HG02798 (cell line): ENCODE results near the gene HS2ST1.
"Not testable (repeated sequence)": the region's sequence is repeated elsewhere in the genome, so short reads cannot be mapped to it uniquely, and the experiment has no call there.

Experiments used
- ATAC-seq: cut with Tn5 transposase; IDR thresholded peaks from one replicate; pipeline ENCODE4 v1.9.1; 2021; ENCODE audit warnings: mild to moderate bottlenecking; ENCODE audit not compliant: unreplicated experiment, poor library complexity

HS2ST1 gene

GRCh38 chr1:87052961-87053360 lies 138.5 kb downstream of the HS2ST1 start:
- no peak for ATAC-seq

GRCh38 chr1:87053446-87053845 lies 139.0 kb downstream of the HS2ST1 start:
- no peak for ATAC-seq

GRCh38 chr1:87056974-87057373 lies 142.5 kb downstream of the HS2ST1 start:
- no peak for ATAC-seq

DNA sequence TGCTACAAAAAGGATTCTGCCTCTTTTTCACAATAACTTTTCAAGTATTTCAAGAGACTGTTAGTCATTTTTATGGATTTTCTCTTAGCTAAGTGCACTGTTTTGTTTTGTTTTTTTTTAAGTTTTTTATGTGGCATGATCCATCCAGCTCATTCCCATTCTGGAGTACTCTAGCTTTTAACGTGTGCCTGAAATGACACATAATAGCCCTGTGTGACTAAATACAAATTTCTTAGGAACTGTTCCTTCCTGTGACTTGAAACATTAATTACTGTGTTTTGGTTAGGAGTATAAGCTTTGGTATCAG lies 143.9 kb downstream of the HS2ST1 start:
- ATAC-seq, result no peak

DNA sequence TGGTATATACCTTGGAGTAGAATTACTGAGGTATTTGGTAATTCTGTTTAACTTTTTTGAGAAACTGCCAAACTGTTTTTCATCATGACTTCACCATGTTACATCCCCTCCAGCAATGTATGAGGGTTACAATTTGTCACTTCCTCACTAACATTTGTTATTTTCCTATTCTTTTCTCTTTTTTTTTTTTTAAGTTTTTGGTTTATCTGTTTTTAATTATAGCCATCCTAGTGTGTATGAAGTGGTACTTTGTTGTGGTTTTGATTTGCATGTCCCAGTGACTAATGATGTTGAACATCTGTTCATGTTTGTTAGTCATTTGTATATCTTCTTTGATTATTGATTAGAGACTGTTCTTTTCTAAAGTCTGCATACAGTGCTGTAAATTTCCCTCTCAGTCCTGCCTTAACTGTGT lies 147.3 kb downstream of the HS2ST1 start:
- peak; percentile 64 for ATAC-seq

- no peak for ATAC-seq
These were observed 148.3 kb downstream of the HS2ST1 start for GRCh38 chr1:87062687-87063086.

DNA sequence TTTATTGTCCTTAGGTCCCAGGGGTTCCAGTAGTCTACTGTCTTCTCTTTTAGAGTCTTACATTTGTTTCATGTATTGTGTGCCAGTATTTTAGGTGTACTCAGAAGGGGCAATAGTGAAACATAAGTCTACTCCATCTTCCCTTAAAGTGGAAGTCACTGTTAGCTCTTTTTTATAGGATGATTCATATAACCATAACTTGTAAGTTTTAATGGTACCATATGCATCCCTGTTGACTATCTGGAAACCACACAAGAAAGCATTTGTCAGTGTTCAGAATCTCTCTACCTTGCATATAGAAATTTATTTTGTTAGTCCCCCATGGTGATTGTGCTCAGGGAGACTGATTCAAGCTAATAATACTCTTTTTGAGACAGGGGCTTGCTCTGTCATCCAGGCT lies 149.9 kb downstream of the HS2ST1 start:
- no peak for ATAC-seq

- no peak for ATAC-seq
These were observed 150.6 kb downstream of the HS2ST1 start for GRCh38 chr1:87064986-87065385.

DNA sequence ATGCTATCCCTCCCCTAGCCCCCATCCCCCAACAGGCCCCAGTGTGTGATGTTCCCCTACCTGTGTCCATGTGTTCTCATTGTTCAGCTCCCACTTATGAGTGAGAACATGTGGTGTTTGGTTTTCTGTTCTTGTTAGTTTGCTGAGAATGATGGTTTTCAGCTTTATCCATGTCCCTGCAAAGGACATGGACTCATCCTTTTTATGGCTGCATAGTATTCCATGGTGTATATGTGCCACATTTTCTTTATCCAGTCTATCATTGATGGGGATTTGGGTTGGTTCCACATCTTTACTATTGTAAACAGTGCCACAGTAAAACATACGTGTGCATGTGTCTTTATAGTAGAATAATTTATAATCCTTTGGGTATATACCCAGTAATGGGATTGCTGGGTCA lies 152.3 kb downstream of the HS2ST1 start:
- ATAC-seq, result not testable (repeated sequence)

- ATAC-seq, result no peak
These were observed 158.0 kb downstream of the HS2ST1 start for GRCh38 chr1:87072411-87072810.

DNA sequence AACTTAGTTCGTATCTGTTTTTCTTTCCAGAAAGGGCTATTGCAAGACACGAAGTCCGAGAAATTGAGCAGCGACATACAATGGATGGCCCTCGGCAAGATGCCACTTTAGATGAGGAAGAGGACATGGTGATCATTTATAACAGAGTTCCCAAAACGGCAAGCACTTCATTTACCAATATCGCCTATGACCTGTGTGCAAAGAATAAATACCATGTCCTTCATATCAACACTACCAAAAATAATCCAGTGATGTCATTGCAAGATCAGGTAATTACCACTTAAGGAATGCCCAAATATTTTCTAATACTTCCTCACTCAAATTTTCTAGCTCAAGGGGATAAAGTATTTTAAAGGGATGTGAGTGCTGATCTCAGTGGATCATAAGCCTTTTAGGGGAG lies 158.5 kb downstream of the HS2ST1 start:
- no peak for ATAC-seq

DNA sequence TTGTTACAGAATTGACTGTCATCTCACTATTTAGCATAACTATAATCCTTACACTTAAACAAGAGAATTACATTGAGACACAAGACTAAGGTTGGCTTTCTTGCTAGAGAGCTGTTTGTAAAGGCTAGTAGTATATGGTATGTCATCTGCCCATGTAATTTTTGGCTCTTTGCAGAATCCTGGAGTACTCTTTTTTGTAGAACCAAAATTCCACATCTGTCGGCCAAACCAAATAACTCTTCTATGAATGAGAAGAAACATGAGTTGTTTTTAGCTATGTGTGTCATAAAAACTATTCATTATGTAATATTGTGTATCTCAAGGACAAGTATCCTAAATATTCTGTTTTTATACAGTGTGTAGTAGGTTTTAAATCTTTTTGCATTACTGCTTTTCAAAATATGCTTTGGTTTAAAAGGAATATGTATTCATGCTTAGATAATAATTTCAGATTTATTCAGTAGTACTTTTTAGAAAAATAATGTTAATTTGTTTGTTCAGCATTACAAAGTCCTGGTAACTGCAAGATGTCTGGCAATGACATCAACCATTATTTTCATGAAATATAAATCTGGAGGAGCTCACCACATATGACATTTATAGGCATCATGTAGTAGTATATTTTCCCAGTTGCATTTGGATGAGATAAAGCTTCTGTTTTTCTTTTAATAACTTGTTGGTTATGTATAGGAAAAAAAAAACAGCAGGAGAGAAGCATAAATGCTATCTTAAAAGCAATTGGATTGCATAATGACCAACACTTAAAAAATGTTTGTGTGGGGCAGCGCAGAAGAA lies 159.8 kb downstream of the HS2ST1 start:
- ATAC-seq, result no peak

GRCh38 chr1:87077959-87078639 lies 163.7 kb downstream of the HS2ST1 start:
- peak; percentile 38 for ATAC-seq

GRCh38 chr1:87084244-87084836 lies 169.9 kb downstream of the HS2ST1 start:
- ATAC-seq, result no peak

DNA sequence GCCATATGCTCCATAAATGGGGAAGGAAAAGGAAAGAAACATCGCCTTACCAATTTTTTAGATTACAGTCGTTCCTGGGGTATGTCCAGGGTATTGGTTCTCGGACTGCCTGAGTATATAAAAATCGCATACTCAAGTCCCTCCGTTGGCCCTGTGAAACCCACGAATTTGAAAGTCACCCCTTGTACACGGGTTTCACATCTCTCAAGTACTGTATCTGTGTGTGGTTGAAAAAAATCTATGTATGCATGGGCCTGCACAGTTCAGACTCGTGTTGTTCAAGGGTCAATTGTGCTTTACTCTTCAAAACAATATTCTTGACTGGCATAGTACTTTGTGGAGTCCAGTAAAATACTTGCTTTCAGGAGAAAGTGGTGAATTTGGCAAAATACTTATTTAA lies 171.7 kb downstream of the HS2ST1 start:
- ATAC-seq, result no peak

DNA sequence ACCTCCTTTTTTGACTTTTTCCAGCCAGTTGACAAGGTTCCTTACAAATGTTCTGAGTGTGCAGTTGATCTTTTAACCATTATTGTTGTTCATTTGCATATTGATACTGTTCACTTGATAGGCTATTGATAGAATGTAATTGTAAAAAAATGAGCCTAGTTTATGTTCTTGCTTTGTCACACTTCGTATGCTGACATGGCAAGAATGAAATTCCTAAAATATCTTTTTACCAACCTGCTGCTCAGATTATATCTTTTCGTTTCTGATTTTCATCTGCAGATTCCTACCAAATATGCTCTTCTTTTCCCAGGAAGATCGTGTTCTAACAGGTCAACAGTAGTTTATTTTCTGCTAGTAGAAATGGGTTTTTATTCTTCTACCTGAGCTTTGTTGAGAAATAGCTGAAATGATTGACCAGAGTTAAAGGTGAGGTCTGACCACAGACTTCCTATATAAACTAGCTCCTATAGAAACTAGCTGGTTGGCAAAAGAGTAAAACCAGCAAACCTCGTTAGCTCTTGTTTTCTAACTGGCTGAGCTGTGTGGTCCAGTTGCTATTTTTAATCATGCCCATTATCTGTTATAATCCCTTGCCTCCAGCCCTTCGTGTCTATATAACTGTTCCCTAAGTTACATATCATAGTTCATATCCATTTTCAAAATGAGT lies 174.8 kb downstream of the HS2ST1 start:
- no peak for ATAC-seq

DNA sequence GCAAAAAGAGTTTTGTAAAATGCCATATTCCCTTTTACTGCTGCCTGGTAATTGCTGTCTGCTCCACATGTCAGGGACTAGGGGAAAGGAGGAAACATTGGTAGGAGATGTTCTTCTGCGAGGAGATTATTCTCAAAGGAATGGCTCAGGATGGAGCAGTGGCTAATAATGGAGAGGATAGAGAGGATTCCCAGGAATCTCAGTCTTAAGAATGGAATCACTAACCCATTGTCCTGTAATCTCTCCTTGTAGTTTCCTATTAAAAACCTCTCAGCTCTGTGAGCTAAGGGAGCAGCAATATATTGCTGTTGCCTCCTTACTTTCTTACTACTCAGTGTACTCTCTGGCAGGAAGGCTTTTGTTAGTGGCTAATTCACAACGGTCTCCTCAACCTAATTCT lies 175.4 kb downstream of the HS2ST1 start:
- no peak for ATAC-seq

- no peak for ATAC-seq
These were observed 177.0 kb downstream of the HS2ST1 start for GRCh38 chr1:87091425-87091824.

DNA sequence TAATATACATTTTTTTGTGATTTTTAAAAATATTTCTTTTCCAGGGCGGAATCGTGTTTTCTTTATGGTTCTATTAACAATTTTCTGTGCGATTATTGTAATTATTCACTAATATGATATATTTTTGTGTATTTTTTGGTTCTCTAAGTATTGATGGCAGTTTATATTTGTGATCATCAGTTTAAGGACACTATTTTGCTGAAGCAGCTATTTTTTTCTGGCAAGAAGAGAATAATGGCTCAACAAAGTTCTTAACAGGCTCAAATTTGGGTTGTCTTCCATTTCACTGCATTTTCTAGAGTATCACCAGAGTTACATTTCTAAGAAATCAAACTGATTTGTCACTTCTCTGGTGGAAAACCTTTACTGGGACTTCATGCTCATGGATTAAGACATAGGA lies 178.4 kb downstream of the HS2ST1 start:
- ATAC-seq, result no peak

- no peak for ATAC-seq
These were observed 178.9 kb downstream of the HS2ST1 start for GRCh38 chr1:87093286-87093685.

GRCh38 chr1:87094238-87094637 lies 179.8 kb downstream of the HS2ST1 start:
- no peak for ATAC-seq
